ENCODE measurements around the gene CLDN19.

CLDN19 gene

GRCh38 chr1:42746436-42747105, 6.5 kb upstream of the CLDN19 start:
- ATAC-seq, result no peak
- TF ChIP-seq RARB (CRISPR knock-in tag; IDR thresholded peaks at IDR 0.05) (no peak), TOX (CRISPR knock-in tag; IDR thresholded peaks at IDR 0.05; ENCODE audit: borderline replicate concordance) (no peak), ARNTL (CRISPR knock-in tag; IDR thresholded peaks at IDR 0.05; ENCODE audit: borderline replicate concordance, low read depth) (no peak), ZNF8 (CRISPR knock-in tag; IDR thresholded peaks at IDR 0.05) (no peak), POU6F1 (CRISPR knock-in tag; IDR thresholded peaks at IDR 0.05; ENCODE audit: borderline replicate concordance, low read depth) (no peak), ESRRG (CRISPR knock-in tag; IDR thresholded peaks at IDR 0.05) (no peak), SNAI2 (CRISPR knock-in tag; IDR thresholded peaks at IDR 0.05) (no peak), CSDC2 (CRISPR knock-in tag; IDR thresholded peaks at IDR 0.05) (no peak), ZFP3 (CRISPR knock-in tag; IDR thresholded peaks at IDR 0.05) (no peak), CREB5 (CRISPR knock-in tag; IDR thresholded peaks at IDR 0.05; ENCODE audit: low read depth) (no peak), PATZ1 (CRISPR knock-in tag; IDR thresholded peaks at IDR 0.05; ENCODE audit: borderline replicate concordance) (no peak), ZC3H10 (CRISPR knock-in tag; IDR thresholded peaks at IDR 0.05) (no peak), CSRNP3 (CRISPR knock-in tag; IDR thresholded peaks at IDR 0.05) (no peak), ISL1 (CRISPR knock-in tag; IDR thresholded peaks at IDR 0.05) (no peak), TCF4 (CRISPR knock-in tag; IDR thresholded peaks at IDR 0.05; ENCODE audit: borderline replicate concordance) (no peak), TSHZ2 (CRISPR knock-in tag; IDR thresholded peaks at IDR 0.05) (no peak), ZFP30 (CRISPR knock-in tag; IDR thresholded peaks at IDR 0.05) (no peak), GLIS3 (CRISPR knock-in tag; IDR thresholded peaks at IDR 0.05) (no peak), BACH2 (CRISPR knock-in tag; IDR thresholded peaks at IDR 0.05; ENCODE audit: borderline replicate concordance) (no peak)

- TF ChIP-seq ZC3H10 (CRISPR knock-in tag; IDR thresholded peaks at IDR 0.05) (no peak), POU6F1 (CRISPR knock-in tag; IDR thresholded peaks at IDR 0.05; ENCODE audit: borderline replicate concordance, low read depth) (no peak)
Observed at GRCh38 chr1:42745851-42746250, 5.8 kb upstream of the CLDN19 start.

GRCh38 chr1:42744148-42744413, 4.0 kb upstream of the CLDN19 start:
- no peak for ATAC-seq
- TF ChIP-seq OSR1 (CRISPR knock-in tag; IDR thresholded peaks at IDR 0.05), result no peak
- TF ChIP-seq PPARA (CRISPR knock-in tag; IDR thresholded peaks at IDR 0.05; ENCODE audit: borderline replicate concordance), result no peak
- no peak for TF ChIP-seq ZFP3 (CRISPR knock-in tag; IDR thresholded peaks at IDR 0.05)
- TF ChIP-seq CREB5 (CRISPR knock-in tag; IDR thresholded peaks at IDR 0.05; ENCODE audit: low read depth), result no peak
- no peak for TF ChIP-seq PATZ1 (CRISPR knock-in tag; IDR thresholded peaks at IDR 0.05; ENCODE audit: borderline replicate concordance)
- no peak for TF ChIP-seq RARB (CRISPR knock-in tag; IDR thresholded peaks at IDR 0.05)
- no peak for TF ChIP-seq GLIS3 (CRISPR knock-in tag; IDR thresholded peaks at IDR 0.05)
- TF ChIP-seq CSRNP3 (CRISPR knock-in tag; IDR thresholded peaks at IDR 0.05), result no peak
- no peak for TF ChIP-seq BACH2 (CRISPR knock-in tag; IDR thresholded peaks at IDR 0.05; ENCODE audit: borderline replicate concordance)
- no peak for TF ChIP-seq TOX (CRISPR knock-in tag; IDR thresholded peaks at IDR 0.05; ENCODE audit: borderline replicate concordance)

More at GRCh38 chr1:42745851-42746250, 5.8 kb upstream of the CLDN19 start:
- ATAC-seq, result no peak

All from SK-N-SH treated with all-trans-retinoic acid at 6 μM for 48 hours (cell line).